Thyroid gland (tissue), 4 donors: ENCODE data around the gene BBS9. TPM values are rescaled to one million over a fixed set of nuclear protein-coding genes. Genes with fewer than 3 reads are reported as not detected.

ENCODE experiments used
- DNase-seq, 2 donors: peaks; one replicate each; pipeline ENCODE4 v3.0.0-alpha.2; 2019
- H3K27ac ChIP-seq, 3 donors: fragments of 200-600 bp; sonication (generic); 1 replicate in 2 of 3; 2 replicates in 1 of 3; pipeline ENCODE4 v1.5.1; 2016 to 2019; ENCODE audit warnings: mild to moderate bottlenecking in 1 of 3, moderate library complexity in 1 of 3
- H3K27me3 ChIP-seq: fragments of 200-600 bp; sonication (generic); one replicate; pipeline ENCODE4 v1.5.1; 2019
- H3K36me3 ChIP-seq, 2 donors: fragments of 200-600 bp; sonication (generic); one replicate each; pipeline ENCODE4 v1.5.1; 2016 to 2019
- H3K4me1 ChIP-seq, 2 donors: fragments of 200-600 bp; sonication (generic); one replicate each; pipeline ENCODE4 v1.5.1; 2017 to 2019
- H3K4me3 ChIP-seq, 3 donors: fragments of 200-600 bp; sonication (generic); replicated peaks in 1 of 3; 1 replicate in 2 of 3; 2 replicates in 1 of 3; pipeline ENCODE4 v1.5.1; 2016; ENCODE audit warnings: mild to moderate bottlenecking in 1 of 3
- H3K9me3 ChIP-seq: fragments of 200-600 bp; sonication (generic); one replicate; pipeline ENCODE4 v1.5.1; 2017
- CTCF ChIP-seq, 6 experiments: fragments of 200-600 bp in 3 of 6; fragments of 450-650 bp in 3 of 6; sonication (generic) in 3 of 6; IDR thresholded peaks; one replicate each; pipeline ENCODE4 v1.5.1; 2016 to 2019; ENCODE audit warnings: antibody characterized with exemption in 6 of 6, mild to moderate bottlenecking in 2 of 6, inconsistent platforms in 1 of 6, moderate library complexity in 1 of 6
- POLR2A ChIP-seq, 2 donors: fragments of 450-650 bp; IDR thresholded peaks; one replicate each; pipeline ENCODE4 v1.6.1; 2017; ENCODE audit warnings: antibody characterized with exemption in 2 of 2, mild to moderate bottlenecking in 2 of 2, moderate library complexity in 1 of 2
- WGBS, 2 donors: methylation state at CpG; one replicate each; pipeline ENCODE4 v1.1.5; 2017; 5-methylcytosine and 5-hydroxymethylcytosine counted together
- intact Hi-C: fragments of 100-400 bp; cut with DNase I; formaldehyde crosslinking; loops from one replicate; pipeline ENCODE4 v1.15.1; 2023
- total RNA-seq, 4 donors: library from RNA; depleted of rRNA; stranded (reverse); fragments of >200 nt; gene quantifications; one replicate each; pipeline ENCODE4 v1.2.3, GENCODE V29; 2016

Gene BBS9
- total RNA-seq, 4 donors from 2014 or later = 59.2 to 84.8 (median 73.1) TPM

- no peak for TF ChIP-seq POLR2A (IDR thresholded peaks at IDR 0.05)
- TF ChIP-seq CTCF (IDR thresholded peaks at IDR 0.05) = no peak
- no peak for DNase-seq
- no peak overlapping the region for H3K4me3 ChIP-seq
- intact Hi-C loops = no loop called here
- H3K27me3 ChIP-seq = no peaks in the 10 kb centered on the region
- whole genome bisulfite sequencing, 2 donors = 72 to 82% methylated on average over 1 of the region's 1 CpG
- H3K4me1 ChIP-seq = peaks cover 0 to 4% of the 10 kb centered on the region in 2 donors
- H3K36me3 ChIP-seq = no peaks in the 10 kb centered on the region
- H3K27ac ChIP-seq = no peak overlapping the region
- no peaks in the 10 kb centered on the region for H3K9me3 ChIP-seq
Observed at GRCh38 chr7:33310546-33310945, 181.2 kb downstream of the BBS9 start.

GRCh38 chr7:33325754-33326484 is 196.6 kb downstream of the BBS9 start:
- intact Hi-C loops = no loop called here
- Histone ChIP-seq H3K27me3 (no peaks in the 10 kb centered on the region), H3K9me3 (no peaks in the 10 kb centered on the region), H3K4me1 (no peaks in the 10 kb centered on the region), H3K27ac (no peak overlapping the region), H3K4me3 (no peak overlapping the region), H3K36me3 (no peaks in the 10 kb centered on the region)
- WGBS, 2 donors = 91 to 95% methylated on average over 3 to 4 of the region's 4 CpGs
- DNase-seq = no peak
- TF ChIP-seq CTCF (IDR thresholded peaks at IDR 0.05) (no peak), POLR2A (IDR thresholded peaks at IDR 0.05) (no peak)

GRCh38 chr7:33326485-33326848 is 197.1 kb downstream of the BBS9 start:
- intact Hi-C loops = no loop called here
- Histone ChIP-seq H3K4me3 (no peak overlapping the region), H3K36me3 (no peaks in the 10 kb centered on the region), H3K9me3 (no peaks in the 10 kb centered on the region), H3K27me3 (no peaks in the 10 kb centered on the region), H3K27ac (no peak overlapping the region), H3K4me1 (no peaks in the 10 kb centered on the region)
- WGBS, 2 donors = 75 to 94% methylated on average over 3 of the region's 3 CpGs
- no peak for DNase-seq
- TF ChIP-seq POLR2A (IDR thresholded peaks at IDR 0.05) = no peak
- TF ChIP-seq CTCF (IDR thresholded peaks at IDR 0.05) = no peak

- Histone ChIP-seq H3K4me1 (no peaks in the 10 kb centered on the region), H3K36me3 (no peaks in the 10 kb centered on the region), H3K27me3 (no peaks in the 10 kb centered on the region), H3K9me3 (no peaks in the 10 kb centered on the region), H3K27ac (no peak overlapping the region), H3K4me3 (no peak overlapping the region)
- 96 to 100% methylated on average over 1 of the region's 1 CpG for WGBS, 2 donors
- DNase-seq = no peak
- TF ChIP-seq POLR2A (IDR thresholded peaks at IDR 0.05) (no peak), CTCF (IDR thresholded peaks at IDR 0.05) (no peak)
- intact Hi-C loops = no loop called here
Observed at GRCh38 chr7:33327427-33327826, 198.1 kb downstream of the BBS9 start.

- no peak for DNase-seq
- Histone ChIP-seq H3K4me1 (no peaks in the 10 kb centered on the region), H3K36me3 (no peaks in the 10 kb centered on the region), H3K27ac (no peak overlapping the region), H3K4me3 (no peak overlapping the region), H3K9me3 (no peaks in the 10 kb centered on the region), H3K27me3 (no peaks in the 10 kb centered on the region)
- WGBS, 2 donors = 76 to 77% methylated on average over 3 of the region's 3 CpGs
- intact Hi-C loops = no loop called here
- peak in 2 of 6 experiments; percentile 29 to 33 for TF ChIP-seq CTCF (IDR thresholded peaks at IDR 0.05)
- no peak for TF ChIP-seq POLR2A (IDR thresholded peaks at IDR 0.05)
Observed at GRCh38 chr7:33334349-33334748, 205.0 kb downstream of the BBS9 start.
